Esophagus muscularis mucosa (tissue), 4 donors: Measurements from ENCODE around the gene PRELID2. TPM values are rescaled to one million over a fixed set of nuclear protein-coding genes. Genes with fewer than 3 reads are reported as not detected.

Experiments
- DNase-seq: peaks from one replicate; pipeline ENCODE4 v3.0.0-alpha.2; 2017; ENCODE audit errors: extremely low spot score
- H3K27ac ChIP-seq, 4 donors: fragments of 200-600 bp; sonication (generic); replicated peaks in 1 of 4; 1 replicate in 3 of 4; 2 replicates in 1 of 4; pipeline ENCODE4 v1.5.1; 2016 to 2019; ENCODE audit warnings: mild to moderate bottlenecking in 1 of 4
- H3K27me3 ChIP-seq, 4 donors: fragments of 200-600 bp; sonication (generic); one replicate each; pipeline versions ENCODE4 v1.5.1 to v1.6.0; 2016 to 2019
- H3K36me3 ChIP-seq, 4 donors: fragments of 200-600 bp; sonication (generic); one replicate each; pipeline ENCODE4 v1.5.1; 2016 to 2019
- H3K4me1 ChIP-seq, 4 donors: fragments of 200-600 bp; sonication (generic); one replicate each; pipeline ENCODE4 v1.5.1; 2016 to 2019
- H3K4me3 ChIP-seq, 4 donors: fragments of 200-600 bp; sonication (generic); 1 replicate in 2 of 4; 2 replicates in 2 of 4; pipeline ENCODE4 v1.5.1; 2016 to 2019; ENCODE audit warnings: mild to moderate bottlenecking in 4 of 4, moderate library complexity in 1 of 4
- H3K9me3 ChIP-seq, 4 donors: fragments of 200-600 bp; sonication (generic); 1 replicate in 3 of 4; 2 replicates in 1 of 4; pipeline ENCODE4 v1.5.1; 2016 to 2019
- CTCF ChIP-seq, 3 experiments: fragments of 200-600 bp in 2 of 3; fragments of 450-650 bp in 1 of 3; sonication (generic) in 2 of 3; IDR thresholded peaks; one replicate each; pipeline ENCODE4 v1.5.1; 2017 to 2019; ENCODE audit warnings: antibody characterized with exemption in 3 of 3, mild to moderate bottlenecking in 2 of 3, moderate library complexity in 1 of 3
- EP300 ChIP-seq: sonication (generic); formaldehyde crosslinking; IDR thresholded peaks from one replicate; pipeline ENCODE4 v1.6.1; 2017; ENCODE audit warnings: antibody characterized with exemption
- POLR2A ChIP-seq: fragments of 450-650 bp; IDR thresholded peaks from one replicate; pipeline ENCODE4 v1.6.1; 2017; ENCODE audit warnings: antibody characterized with exemption, moderate library complexity, mild to moderate bottlenecking, low read depth
- POLR2AphosphoS5 ChIP-seq, 2 donors: sonication (generic); formaldehyde crosslinking; IDR thresholded peaks; one replicate each; pipeline ENCODE4 v1.6.1; 2017; ENCODE audit warnings: antibody characterized with exemption in 2 of 2
- WGBS: methylation state at CpG from one replicate; pipeline ENCODE4 v1.1.5; 2018; 5-methylcytosine and 5-hydroxymethylcytosine counted together
- intact Hi-C: fragments of 100-400 bp; cut with DNase I; formaldehyde crosslinking; loops from one replicate; pipeline ENCODE4 v1.15.1; 2023
- total RNA-seq, 4 donors: library from RNA; depleted of rRNA; stranded (reverse); fragments of >200 nt; gene quantifications; one replicate each; pipeline versions ENCODE4 v1.1.0 to v1.2.1, GENCODE V29; 2016

Gene PRELID2
- total RNA-seq, 4 donors from 2014 or later = 12.8 to 19.7 (median 15.3) TPM

DNA sequence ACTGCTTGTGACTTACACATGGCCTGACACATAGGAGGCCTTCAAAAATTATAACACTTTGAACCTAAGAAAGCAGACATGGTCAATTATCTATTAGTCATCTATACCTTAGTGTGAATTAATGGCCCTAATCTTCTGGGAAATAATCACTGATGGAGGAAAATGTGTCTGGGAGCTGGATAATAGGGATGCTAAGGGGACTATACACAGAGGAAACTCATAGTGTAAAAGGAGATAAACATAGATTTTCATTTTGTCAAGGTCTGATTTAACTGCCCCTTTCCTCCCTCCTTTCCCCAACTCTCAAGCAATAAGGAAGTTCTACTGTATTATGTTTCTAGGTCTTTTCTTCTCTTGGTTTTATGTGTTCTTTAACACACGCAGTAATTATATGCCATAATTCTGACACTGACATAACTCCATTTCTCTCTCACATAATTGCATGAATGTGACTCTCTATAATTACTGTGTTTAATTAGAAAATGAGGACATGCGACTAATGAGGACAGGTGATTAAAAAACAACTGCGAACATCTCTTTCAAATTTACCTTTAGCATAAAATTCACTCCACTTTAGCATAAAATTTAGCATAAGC is 18.7 kb upstream of the PRELID2 start:
- H3K36me3 ChIP-seq = no peaks in the 10 kb centered on the region
- H3K4me1 ChIP-seq = peaks cover 8 to 16% (median 15%) of the 10 kb centered on the region in 4 donors
- no peaks in the 10 kb centered on the region for H3K9me3 ChIP-seq
- no peak for DNase-seq
- intact Hi-C loops = no loop called here
- TF ChIP-seq EP300 (no peak), POLR2AphosphoS5 (IDR thresholded peaks at IDR 0.05) (no peak), POLR2A (no peak), CTCF (IDR thresholded peaks at IDR 0.05) (no peak)
- no peaks in the 10 kb centered on the region for H3K27me3 ChIP-seq
- no peak overlapping the region for H3K4me3 ChIP-seq
- H3K27ac ChIP-seq = no peak overlapping the region
- WGBS = 97% methylated on average over 3 of the region's 3 CpGs

DNA sequence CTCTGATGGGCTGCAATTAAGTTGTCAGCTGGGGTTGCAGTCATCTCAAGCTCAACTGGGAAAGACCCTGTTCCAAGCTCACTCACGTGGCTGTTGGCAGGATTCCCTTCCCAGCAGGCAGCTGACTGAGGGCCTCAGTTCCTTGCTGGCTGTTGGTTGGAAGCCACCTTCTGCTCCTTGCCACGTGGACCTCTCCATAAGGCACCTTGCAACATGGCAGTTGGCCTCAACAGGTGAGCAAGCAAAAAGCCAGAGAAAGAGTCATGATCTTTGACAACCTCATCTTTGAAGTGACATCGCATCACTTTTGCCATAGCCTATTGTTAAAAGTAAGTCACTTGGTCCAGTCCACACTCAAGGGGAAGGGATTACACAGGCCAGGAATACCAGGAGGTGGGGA is 17.8 kb upstream of the PRELID2 start:
- Histone ChIP-seq H3K27me3 (no peaks in the 10 kb centered on the region), H3K4me3 (no peak overlapping the region), H3K9me3 (no peaks in the 10 kb centered on the region), H3K36me3 (no peaks in the 10 kb centered on the region), H3K27ac (no peak overlapping the region), H3K4me1 (peaks cover 8 to 16% (median 15%) of the 10 kb centered on the region in 4 donors)
- intact Hi-C loops = no loop called here
- no peak for TF ChIP-seq POLR2AphosphoS5 (IDR thresholded peaks at IDR 0.05)
- no peak for TF ChIP-seq EP300
- no peak for TF ChIP-seq POLR2A
- TF ChIP-seq CTCF (IDR thresholded peaks at IDR 0.05) = no peak
- DNase-seq = no peak
- 77% methylated on average over 3 of the region's 3 CpGs for WGBS

DNA sequence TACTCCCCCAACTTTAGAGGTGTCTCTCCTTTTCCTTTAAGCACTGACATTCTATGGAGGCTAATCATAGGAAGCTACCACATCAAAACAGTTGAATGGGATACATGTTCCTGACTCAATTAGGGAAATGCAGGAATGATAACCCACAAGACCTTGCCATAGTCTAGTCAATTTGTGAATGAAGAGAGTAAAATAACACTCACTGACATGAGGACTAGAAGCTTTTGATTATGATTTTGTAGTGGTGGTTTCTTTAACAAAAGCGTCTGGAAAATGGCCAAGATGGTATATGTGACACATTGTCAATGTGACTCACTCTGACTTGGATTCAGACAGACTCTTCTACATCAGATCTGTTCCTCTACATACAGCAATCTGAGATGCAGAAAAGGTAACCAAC is 13.7 kb upstream of the PRELID2 start:
- TF ChIP-seq POLR2A = no peak
- TF ChIP-seq POLR2AphosphoS5 (IDR thresholded peaks at IDR 0.05) = no peak
- TF ChIP-seq EP300 = no peak
- TF ChIP-seq CTCF (IDR thresholded peaks at IDR 0.05) = no peak
- 88% methylated on average over 1 of the region's 1 CpG for WGBS
- Histone ChIP-seq H3K27ac (no peak overlapping the region), H3K9me3 (no peaks in the 10 kb centered on the region), H3K4me3 (no peak overlapping the region), H3K36me3 (no peaks in the 10 kb centered on the region), H3K4me1 (no peaks in the 10 kb centered on the region), H3K27me3 (no peaks in the 10 kb centered on the region)
- no peak for DNase-seq
- intact Hi-C loops = no loop called here

DNA sequence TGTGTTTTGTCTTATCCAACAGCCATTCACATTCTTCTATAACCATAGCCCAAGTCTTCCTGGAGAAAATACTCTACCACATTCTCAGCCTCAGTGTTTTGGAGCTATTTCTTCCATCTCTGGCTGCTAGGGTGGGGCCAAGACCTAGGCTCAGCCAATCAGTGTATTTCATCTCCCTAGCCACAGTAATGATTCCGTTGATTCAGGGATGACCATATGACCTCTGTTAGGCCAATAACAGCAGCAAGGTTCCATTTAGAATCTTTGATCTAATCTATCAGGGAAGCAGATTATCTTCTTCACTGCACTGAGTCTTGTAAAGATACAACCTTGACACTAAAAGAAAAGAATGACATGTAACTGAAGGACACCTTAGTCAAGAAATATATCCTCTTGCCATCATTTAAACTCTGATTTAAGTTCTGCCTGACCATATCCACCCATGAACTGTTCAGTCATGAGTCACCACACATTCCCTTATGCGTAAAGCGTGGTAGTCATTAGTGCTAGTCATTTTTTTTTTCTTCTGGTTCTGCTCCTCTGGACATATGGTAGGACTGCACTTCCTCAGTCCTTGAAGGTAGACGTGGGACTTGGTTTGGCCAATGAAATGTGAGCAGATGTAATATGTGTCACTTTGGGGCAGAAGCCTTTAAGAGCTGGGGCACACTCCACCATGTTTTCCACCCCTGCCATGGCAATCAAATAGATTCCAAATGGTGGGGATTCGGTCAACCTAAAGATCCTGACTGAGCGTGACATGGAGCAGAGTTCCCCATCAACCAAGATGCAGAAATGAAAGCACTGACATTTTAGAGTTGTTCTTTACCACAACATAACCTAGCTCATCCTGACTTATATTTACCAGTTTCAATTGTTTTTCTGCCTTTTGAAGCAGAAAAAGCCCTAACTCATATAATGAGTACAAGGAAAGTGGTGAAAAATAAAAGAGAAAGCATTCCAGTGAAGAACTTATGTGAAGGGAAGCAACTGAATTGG is 12.7 kb upstream of the PRELID2 start:
- Histone ChIP-seq H3K4me1 (no peaks in the 10 kb centered on the region), H3K9me3 (no peaks in the 10 kb centered on the region), H3K27ac (no peak overlapping the region), H3K27me3 (no peaks in the 10 kb centered on the region), H3K4me3 (no peak overlapping the region), H3K36me3 (no peaks in the 10 kb centered on the region)
- no peak for DNase-seq
- intact Hi-C loops = no loop called here
- 83% methylated on average over 6 of the region's 6 CpGs for WGBS
- TF ChIP-seq CTCF (IDR thresholded peaks at IDR 0.05) (no peak), POLR2AphosphoS5 (IDR thresholded peaks at IDR 0.05) (no peak), POLR2A (no peak), EP300 (no peak)
